Calu3 (cell line): ENCODE measurements around the gene ZKSCAN5. TPM values are rescaled to one million over a fixed set of nuclear protein-coding genes. Genes with fewer than 3 reads are reported as not detected.

Experiments
- BruUV-seq: library from RNA; stranded (reverse); fragments of 400-500 nt; replicated peaks from 2 replicates; lab custom pipeline; 2021; lab: Mats Ljungman, UMichigan
- CTCF ChIA-PET: fragments of 300-600 bp; sonication (Branson Sonifier 250); formaldehyde crosslinking; loops from one replicate; lab custom pipeline; 2022; ENCODE audit warnings: antibody characterized with exemption; lab: Charles Lee
- DNase-seq: peaks from one replicate; pipeline ENCODE4 v3.0.0; 2022
- H3K27ac Mint-ChIP-seq: one replicate; pipeline ENCODE4 v1.8.0; 2022; ENCODE audit warnings: mixed read lengths; ENCODE audit not compliant: unreplicated experiment
- H3K27me3 Mint-ChIP-seq: one replicate; pipeline ENCODE4 v1.8.0; 2022; ENCODE audit warnings: mixed read lengths; ENCODE audit not compliant: unreplicated experiment
- H3K36me3 Mint-ChIP-seq: one replicate; pipeline ENCODE4 v1.8.0; 2022; ENCODE audit warnings: mild to moderate bottlenecking, moderate library complexity, mixed read lengths; ENCODE audit not compliant: insufficient read depth, unreplicated experiment
- H3K4me1 Mint-ChIP-seq: one replicate; pipeline ENCODE4 v1.8.0; 2022; ENCODE audit warnings: mild to moderate bottlenecking, low read depth, mixed read lengths; ENCODE audit not compliant: unreplicated experiment
- H3K4me3 Mint-ChIP-seq: one replicate; pipeline ENCODE4 v1.8.0; 2022; ENCODE audit warnings: mild to moderate bottlenecking, low read depth, moderate library complexity, mixed read lengths; ENCODE audit not compliant: unreplicated experiment
- H3K9me3 Mint-ChIP-seq: one replicate; pipeline ENCODE4 v1.8.0; 2022; ENCODE audit warnings: low read depth, mixed read lengths; ENCODE audit not compliant: unreplicated experiment
- CTCF ChIP-seq: fragments of 200-600 bp; IDR thresholded peaks from one replicate; pipeline ENCODE4 v1.8.0; 2022; ENCODE audit warnings: antibody characterized with exemption; ENCODE audit not compliant: unreplicated experiment
- intact Hi-C: fragments of 100-400 bp; cut with micrococcal nuclease; formaldehyde crosslinking; loops from one replicate; pipeline ENCODE4 v1.10.0; 2022; ENCODE audit not compliant: unreplicated experiment
- total RNA-seq: library from RNA; stranded (reverse); gene quantifications from 2 replicates; pipeline ENCODE4 v1.2.3, GENCODE V29; 2022

The ZKSCAN5 gene
- total RNA-seq, 1 experiment from 2014 or later, result 6.1 TPM

- CTCF ChIA-PET, result no interaction called here
- intact Hi-C loops, result no loop called here
- no peak overlapping the region for H3K27ac Mint-ChIP-seq
Measured at GRCh38 chr7:99457050-99457649, 47.3 kb upstream of the ZKSCAN5 start.

GRCh38 chr7:99457650-99458493, 46.6 kb upstream of the ZKSCAN5 start:
- Mint-ChIP-seq H3K4me1 (no peaks in the 10 kb centered on the region), H3K4me3 (no peak overlapping the region), H3K27me3 (no peaks in the 10 kb centered on the region), H3K9me3 (no peaks in the 10 kb centered on the region), H3K27ac (no peak overlapping the region), H3K36me3 (peaks cover 33% of the 10 kb centered on the region)
- intact Hi-C loops, result no loop called here
- DNase-seq, result no peak
- TF ChIP-seq CTCF, result no peak
- CTCF ChIA-PET, result no interaction called here
- BruUV-seq, result no TSS peak

More at GRCh38 chr7:99457050-99457649, 47.3 kb upstream of the ZKSCAN5 start:
- no peak for TF ChIP-seq CTCF
- BruUV-seq, result no TSS peak
- peaks cover 33% of the 10 kb centered on the region for H3K36me3 Mint-ChIP-seq
- no peaks in the 10 kb centered on the region for H3K4me1 Mint-ChIP-seq
- no peak for DNase-seq
- no peaks in the 10 kb centered on the region for H3K27me3 Mint-ChIP-seq
- no peaks in the 10 kb centered on the region for H3K9me3 Mint-ChIP-seq
- H3K4me3 Mint-ChIP-seq, result no peak overlapping the region

- no peak for DNase-seq
- H3K4me3 Mint-ChIP-seq, result no peak overlapping the region
- CTCF ChIA-PET, result no interaction called here
- intact Hi-C loops, result no loop called here
- no peak for TF ChIP-seq CTCF
- no peaks in the 10 kb centered on the region for H3K9me3 Mint-ChIP-seq
- H3K27ac Mint-ChIP-seq, result no peak overlapping the region
- H3K4me1 Mint-ChIP-seq, result no peaks in the 10 kb centered on the region
- BruUV-seq, result no TSS peak
- H3K27me3 Mint-ChIP-seq, result no peaks in the 10 kb centered on the region
- peaks cover 30% of the 10 kb centered on the region for H3K36me3 Mint-ChIP-seq
Measured at GRCh38 chr7:99459087-99459486, 45.4 kb upstream of the ZKSCAN5 start.

- H3K36me3 Mint-ChIP-seq, result peaks cover 41% of the 10 kb centered on the region
- no peak for DNase-seq
- TF ChIP-seq CTCF, result no peak
- BruUV-seq, result no TSS peak
- H3K27ac Mint-ChIP-seq, result no peak overlapping the region
- CTCF ChIA-PET, result no interaction called here
- H3K9me3 Mint-ChIP-seq, result no peaks in the 10 kb centered on the region
- intact Hi-C loops, result no loop called here
- no peak overlapping the region for H3K4me3 Mint-ChIP-seq
- no peaks in the 10 kb centered on the region for H3K27me3 Mint-ChIP-seq
- no peaks in the 10 kb centered on the region for H3K4me1 Mint-ChIP-seq
Measured at GRCh38 chr7:99460651-99461050, 43.8 kb upstream of the ZKSCAN5 start.
